ENCODE results near the gene DIPK1C. TPM values are rescaled to one million over a fixed set of nuclear protein-coding genes. Genes with fewer than 3 reads are reported as not detected.

Gene DIPK1C
- total and polyA plus RNA-seq, 4 donors: 0.36 TPM; not detected in 3

- ATAC-seq (ENCODE audit: low FRiP score) (peak; percentile 43), DNase-seq (peak in 1 of 2 donors; percentile 67)
- Histone ChIP-seq H3K4me3 (ENCODE audit: low read length in 2 of 2) (no peak overlapping the region), H3K27ac (ENCODE audit: low read depth in 1 of 2, low read length in 2 of 2) (no peak overlapping the region), H3K27me3 (ENCODE audit: control insufficient read depth in 1 of 2, insufficient read depth in 2 of 2, low read length in 1 of 2) (no peaks in the 10 kb centered on the region), H3K36me3 (ENCODE audit: control insufficient read depth in 1 of 2, insufficient read depth in 2 of 2, low read length in 1 of 2) (no peaks in the 10 kb centered on the region), H3K4me1 (ENCODE audit: control insufficient read depth in 1 of 2, insufficient read depth in 2 of 2, low read length in 2 of 2) (no peaks in the 10 kb centered on the region), H3K9me3 (ENCODE audit: control insufficient read depth, low read length) (no peaks in the 10 kb centered on the region)
- WGBS, 2 donors: 1 to 3% methylated on average over 14 of the region's 14 CpGs
- intact Hi-C loops (cut with DNase I): no loop called here
Measured at GRCh38 chr18:74399091-74399887, 57.8 kb downstream of the DIPK1C start.

GRCh38 chr18:74397572-74397971 lies 59.5 kb downstream of the DIPK1C start:
- intact Hi-C loops (cut with DNase I): no loop called here
- DNase-seq (peak in 1 of 2 donors; percentile 56), ATAC-seq (ENCODE audit: low FRiP score) (no peak)
- no peaks in the 10 kb centered on the region for H3K36me3 ChIP-seq (ENCODE audit: control insufficient read depth in 1 of 2, insufficient read depth in 2 of 2, low read length in 1 of 2)
- H3K4me3 ChIP-seq (ENCODE audit: low read length in 2 of 2): no peak overlapping the region
- 88 to 96% methylated on average over 7 of the region's 7 CpGs for WGBS, 2 donors
- H3K27me3 ChIP-seq (ENCODE audit: control insufficient read depth in 1 of 2, insufficient read depth in 2 of 2, low read length in 1 of 2): no peaks in the 10 kb centered on the region
- no peak overlapping the region for H3K27ac ChIP-seq (ENCODE audit: low read depth in 1 of 2, low read length in 2 of 2)
- H3K9me3 ChIP-seq (ENCODE audit: control insufficient read depth, low read length): no peaks in the 10 kb centered on the region
- H3K4me1 ChIP-seq (ENCODE audit: control insufficient read depth in 1 of 2, insufficient read depth in 2 of 2, low read length in 2 of 2): no peaks in the 10 kb centered on the region

- ATAC-seq (ENCODE audit: low FRiP score) (no peak), DNase-seq (no peak)
- Histone ChIP-seq H3K4me3 (ENCODE audit: low read length in 2 of 2) (no peak overlapping the region), H3K27ac (ENCODE audit: low read depth in 1 of 2, low read length in 2 of 2) (peak overlapping the region in 1 of 2 donors; percentile 44), H3K36me3 (ENCODE audit: control insufficient read depth in 1 of 2, insufficient read depth in 2 of 2, low read length in 1 of 2) (no peaks in the 10 kb centered on the region), H3K9me3 (ENCODE audit: control insufficient read depth, low read length) (no peaks in the 10 kb centered on the region), H3K4me1 (ENCODE audit: control insufficient read depth in 1 of 2, insufficient read depth in 2 of 2, low read length in 2 of 2) (no peaks in the 10 kb centered on the region), H3K27me3 (ENCODE audit: control insufficient read depth in 1 of 2, insufficient read depth in 2 of 2, low read length in 1 of 2) (no peaks in the 10 kb centered on the region)
- WGBS, 2 donors: 19 to 27% methylated on average over 16 of the region's 16 CpGs
- intact Hi-C loops (cut with DNase I): no loop called here
Measured at GRCh38 chr18:74396171-74397169, 60.6 kb downstream of the DIPK1C start.

- H3K27ac ChIP-seq (ENCODE audit: low read depth in 1 of 2, low read length in 2 of 2): peak overlapping the region in 1 of 2 donors; percentile 44
- no peak overlapping the region for H3K4me3 ChIP-seq (ENCODE audit: low read length in 2 of 2)
- intact Hi-C loops (cut with DNase I): no loop called here
- H3K4me1 ChIP-seq (ENCODE audit: control insufficient read depth in 1 of 2, insufficient read depth in 2 of 2, low read length in 2 of 2): no peaks in the 10 kb centered on the region
- DNase-seq: no peak
- 18 to 24% methylated on average over 9 of the region's 9 CpGs for WGBS, 2 donors
- H3K36me3 ChIP-seq (ENCODE audit: control insufficient read depth in 1 of 2, insufficient read depth in 2 of 2, low read length in 1 of 2): no peaks in the 10 kb centered on the region
- H3K9me3 ChIP-seq (ENCODE audit: control insufficient read depth, low read length): no peaks in the 10 kb centered on the region
- H3K27me3 ChIP-seq (ENCODE audit: control insufficient read depth in 1 of 2, insufficient read depth in 2 of 2, low read length in 1 of 2): no peaks in the 10 kb centered on the region
- no peak for ATAC-seq (ENCODE audit: low FRiP score)
Measured at GRCh38 chr18:74395648-74396154, 61.4 kb downstream of the DIPK1C start.

GRCh38 chr18:74395006-74395405 lies 62.1 kb downstream of the DIPK1C start:
- no peak for ATAC-seq (ENCODE audit: low FRiP score)
- Histone ChIP-seq H3K36me3 (ENCODE audit: control insufficient read depth in 1 of 2, insufficient read depth in 2 of 2, low read length in 1 of 2) (no peaks in the 10 kb centered on the region), H3K4me3 (ENCODE audit: low read length in 2 of 2) (no peak overlapping the region), H3K27me3 (ENCODE audit: control insufficient read depth in 1 of 2, insufficient read depth in 2 of 2, low read length in 1 of 2) (no peaks in the 10 kb centered on the region), H3K27ac (ENCODE audit: low read depth in 1 of 2, low read length in 2 of 2) (no peak overlapping the region), H3K9me3 (ENCODE audit: control insufficient read depth, low read length) (no peaks in the 10 kb centered on the region), H3K4me1 (ENCODE audit: control insufficient read depth in 1 of 2, insufficient read depth in 2 of 2, low read length in 2 of 2) (no peaks in the 10 kb centered on the region)
- WGBS, 2 donors: 97% methylated on average over 7 of the region's 7 CpGs
- intact Hi-C loops (cut with DNase I): no loop called here
- no peak for DNase-seq

GRCh38 chr18:74392323-74392722 lies 64.8 kb downstream of the DIPK1C start:
- WGBS, 2 donors: 71 to 72% methylated on average over 4 of the region's 4 CpGs
- no peaks in the 10 kb centered on the region for H3K9me3 ChIP-seq (ENCODE audit: control insufficient read depth, low read length)

GRCh38 chr18:74390900-74391299 lies 66.2 kb downstream of the DIPK1C start:
- DNase-seq (no peak), ATAC-seq (ENCODE audit: low FRiP score) (no peak)
- H3K4me3 ChIP-seq (ENCODE audit: low read length in 2 of 2): no peak overlapping the region
- no peaks in the 10 kb centered on the region for H3K4me1 ChIP-seq (ENCODE audit: control insufficient read depth in 1 of 2, insufficient read depth in 2 of 2, low read length in 2 of 2)
- no peaks in the 10 kb centered on the region for H3K9me3 ChIP-seq (ENCODE audit: control insufficient read depth, low read length)
- H3K27ac ChIP-seq (ENCODE audit: low read depth in 1 of 2, low read length in 2 of 2): no peak overlapping the region
- intact Hi-C loops (cut with DNase I): no loop called here
- WGBS, 2 donors: 91 to 97% methylated on average over 3 of the region's 3 CpGs
- no peaks in the 10 kb centered on the region for H3K36me3 ChIP-seq (ENCODE audit: control insufficient read depth in 1 of 2, insufficient read depth in 2 of 2, low read length in 1 of 2)
- H3K27me3 ChIP-seq (ENCODE audit: control insufficient read depth in 1 of 2, insufficient read depth in 2 of 2, low read length in 1 of 2): no peaks in the 10 kb centered on the region

More at GRCh38 chr18:74392323-74392722, 64.8 kb downstream of the DIPK1C start:
- no peak overlapping the region for H3K4me3 ChIP-seq (ENCODE audit: low read length in 2 of 2)
- H3K36me3 ChIP-seq (ENCODE audit: control insufficient read depth in 1 of 2, insufficient read depth in 2 of 2, low read length in 1 of 2): no peaks in the 10 kb centered on the region
- no peak overlapping the region for H3K27ac ChIP-seq (ENCODE audit: low read depth in 1 of 2, low read length in 2 of 2)
- ATAC-seq (ENCODE audit: low FRiP score) (no peak), DNase-seq (no peak)
- H3K4me1 ChIP-seq (ENCODE audit: control insufficient read depth in 1 of 2, insufficient read depth in 2 of 2, low read length in 2 of 2): no peaks in the 10 kb centered on the region
- H3K27me3 ChIP-seq (ENCODE audit: control insufficient read depth in 1 of 2, insufficient read depth in 2 of 2, low read length in 1 of 2): no peaks in the 10 kb centered on the region
- intact Hi-C loops (cut with DNase I): no loop called here

GRCh38 chr18:74389991-74390390 lies 67.1 kb downstream of the DIPK1C start:
- intact Hi-C loops (cut with DNase I): no loop called here

More at GRCh38 chr18:74389991-74390390, 67.1 kb downstream of the DIPK1C start:
- H3K27ac ChIP-seq (ENCODE audit: low read depth in 1 of 2, low read length in 2 of 2): no peak overlapping the region
- no peak for ATAC-seq (ENCODE audit: low FRiP score)
- H3K9me3 ChIP-seq (ENCODE audit: control insufficient read depth, low read length): no peaks in the 10 kb centered on the region
- no peak overlapping the region for H3K4me3 ChIP-seq (ENCODE audit: low read length in 2 of 2)
- H3K36me3 ChIP-seq (ENCODE audit: control insufficient read depth in 1 of 2, insufficient read depth in 2 of 2, low read length in 1 of 2): no peaks in the 10 kb centered on the region
- H3K27me3 ChIP-seq (ENCODE audit: control insufficient read depth in 1 of 2, insufficient read depth in 2 of 2, low read length in 1 of 2): no peaks in the 10 kb centered on the region
- 97 to 98% methylated on average over 20 of the region's 20 CpGs for WGBS, 2 donors
- no peaks in the 10 kb centered on the region for H3K4me1 ChIP-seq (ENCODE audit: control insufficient read depth in 1 of 2, insufficient read depth in 2 of 2, low read length in 2 of 2)
- no peak for DNase-seq

All from aorta (tissue), 5 donors.